Measurements from ENCODE around the gene MINDY4.

DNA sequence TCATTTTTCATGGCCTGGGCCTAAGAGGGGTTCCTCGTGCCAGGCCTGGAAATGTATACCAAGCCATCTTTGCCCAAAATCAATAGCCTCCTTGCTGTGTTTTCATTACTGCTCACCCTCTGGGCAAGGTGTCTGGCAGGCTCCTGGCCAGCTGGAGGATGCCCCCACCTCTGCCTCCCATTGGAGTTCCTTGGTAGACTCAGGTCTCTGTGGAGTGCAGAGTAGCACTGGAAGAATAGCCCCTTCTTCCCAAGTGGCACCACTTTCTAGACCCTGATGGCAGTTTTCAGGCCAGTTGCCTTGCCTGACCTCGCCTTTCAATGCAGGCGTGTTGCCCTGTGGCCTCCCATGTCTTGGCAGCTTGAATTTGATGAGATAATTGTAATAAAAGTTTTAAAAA is 84.7 kb downstream of the MINDY4 start:
- TF ChIP-seq, protein P1, sequence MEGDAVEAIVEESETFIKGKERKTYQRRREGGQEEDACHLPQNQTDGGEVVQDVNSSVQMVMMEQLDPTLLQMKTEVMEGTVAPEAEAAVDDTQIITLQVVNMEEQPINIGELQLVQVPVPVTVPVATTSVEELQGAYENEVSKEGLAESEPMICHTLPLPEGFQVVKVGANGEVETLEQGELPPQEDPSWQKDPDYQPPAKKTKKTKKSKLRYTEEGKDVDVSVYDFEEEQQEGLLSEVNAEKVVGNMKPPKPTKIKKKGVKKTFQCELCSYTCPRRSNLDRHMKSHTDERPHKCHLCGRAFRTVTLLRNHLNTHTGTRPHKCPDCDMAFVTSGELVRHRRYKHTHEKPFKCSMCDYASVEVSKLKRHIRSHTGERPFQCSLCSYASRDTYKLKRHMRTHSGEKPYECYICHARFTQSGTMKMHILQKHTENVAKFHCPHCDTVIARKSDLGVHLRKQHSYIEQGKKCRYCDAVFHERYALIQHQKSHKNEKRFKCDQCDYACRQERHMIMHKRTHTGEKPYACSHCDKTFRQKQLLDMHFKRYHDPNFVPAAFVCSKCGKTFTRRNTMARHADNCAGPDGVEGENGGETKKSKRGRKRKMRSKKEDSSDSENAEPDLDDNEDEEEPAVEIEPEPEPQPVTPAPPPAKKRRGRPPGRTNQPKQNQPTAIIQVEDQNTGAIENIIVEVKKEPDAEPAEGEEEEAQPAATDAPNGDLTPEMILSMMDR (IDR thresholded peaks at IDR 0.05): no peak
- TF ChIP-seq POLR2A (IDR thresholded peaks at IDR 0.05): no peak
